B cell (primary cell): ENCODE results near the gene KIF27.

Experiments used
- CTCF ChIP-seq: fragments of 200-600 bp; IDR thresholded peaks from one replicate; pipeline ENCODE4 v1.8.0; 2022; ENCODE audit warnings: antibody characterized with exemption, mild to moderate bottlenecking
- EZH2 ChIP-seq: IDR thresholded peaks from 2 replicates; pipeline ENCODE4 v1.6.1; 2012; ENCODE audit warnings: borderline replicate concordance, low read depth, mild to moderate bottlenecking, moderate library complexity, low read length; ENCODE audit not compliant: insufficient read depth, poor library complexity, severe bottlenecking

- TF ChIP-seq CTCF: no peak
- TF ChIP-seq EZH2: no peak
Measured at GRCh38 chr9:83935276-83935935, 14.2 kb upstream of the KIF27 start.
